ENCODE data around the gene ADAM12.

GRCh38 chr10:126063353-126063791 is 324.9 kb downstream of the ADAM12 start:
- TF ChIP-seq CTCF (IDR thresholded peaks at IDR 0.05) (no peak), POLR2AphosphoS5 (IDR thresholded peaks at IDR 0.05) (no peak), POLR2A (IDR thresholded peaks at IDR 0.05) (no peak)

Data from sigmoid colon (tissue), 4 donors.